HEK293T (cell line): Measurements from ENCODE around the gene ITM2B.

ENCODE experiments used
- ARNT ChIP-seq: fragments of 450-650 bp; IDR thresholded peaks from 2 replicates; pipeline ENCODE4 v1.6.1; 2017; ENCODE audit warnings: mild to moderate bottlenecking
- BHLHE40 ChIP-seq: fragments of 450-650 bp; IDR thresholded peaks from 2 replicates; pipeline ENCODE4 v1.6.1; 2016; ENCODE audit warnings: mild to moderate bottlenecking, moderate library complexity, borderline replicate concordance
- FOXA1 ChIP-seq: fragments of 450-650 bp; IDR thresholded peaks from 2 replicates; pipeline ENCODE4 v1.6.1; 2016; ENCODE audit warnings: mild to moderate bottlenecking
- FOXM1 ChIP-seq: fragments of 450-650 bp; IDR thresholded peaks from 2 replicates; pipeline ENCODE4 v1.6.1; 2017; ENCODE audit warnings: mild to moderate bottlenecking, borderline replicate concordance
- SP1 ChIP-seq: fragments of 450-650 bp; IDR thresholded peaks from 2 replicates; pipeline ENCODE4 v1.6.1; 2017
- SUZ12 ChIP-seq: fragments of 450-650 bp; IDR thresholded peaks from 2 replicates; pipeline ENCODE4 v1.6.1; 2016; ENCODE audit warnings: mild to moderate bottlenecking
- TARDBP ChIP-seq: fragments of 450-650 bp; IDR thresholded peaks from 2 replicates; pipeline ENCODE4 v1.6.1; 2016
- ZNF384 ChIP-seq: fragments of 450-650 bp; IDR thresholded peaks from 2 replicates; pipeline ENCODE4 v1.6.1; 2016

DNA sequence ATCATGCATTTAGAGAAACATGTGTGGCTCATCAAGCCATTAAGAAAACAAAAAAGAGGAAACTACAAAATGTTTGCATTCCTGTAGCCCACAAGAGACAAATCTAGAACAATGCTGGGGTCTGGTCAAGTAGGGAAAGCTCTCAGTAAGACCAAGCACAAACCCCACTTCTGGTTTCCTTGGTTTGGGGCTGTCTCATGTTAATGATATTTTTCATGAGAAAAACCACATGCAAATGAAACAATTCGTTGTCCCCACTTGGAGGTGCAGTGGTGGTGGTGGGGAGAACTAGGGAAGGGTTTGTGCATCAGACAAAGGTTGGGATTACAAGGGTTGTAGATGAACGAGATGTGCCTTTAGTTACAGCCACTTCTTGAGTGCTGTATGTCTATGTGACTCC is 63.5 kb downstream of the ITM2B start:
- TF ChIP-seq FOXA1 = no peak
- no peak for TF ChIP-seq BHLHE40
- TF ChIP-seq SUZ12 = no peak
- TF ChIP-seq TARDBP = no peak
- no peak for TF ChIP-seq SP1
- no peak for TF ChIP-seq FOXM1
- no peak for TF ChIP-seq ARNT
- no peak for TF ChIP-seq ZNF384
